IPS DF 4.7 (cell line): ENCODE measurements around the gene SLCO2A1.
"Not testable (repeated sequence)": the region's sequence is repeated elsewhere in the genome, so short reads cannot be mapped to it uniquely, and the experiment has no call there.

Source experiments
- DNase-seq: peaks from one replicate; pipeline ENCODE4 v3.0.0-alpha.2; 2013; ENCODE audit warnings: low spot score; ENCODE audit errors: extremely low read depth

SLCO2A1 gene

DNA sequence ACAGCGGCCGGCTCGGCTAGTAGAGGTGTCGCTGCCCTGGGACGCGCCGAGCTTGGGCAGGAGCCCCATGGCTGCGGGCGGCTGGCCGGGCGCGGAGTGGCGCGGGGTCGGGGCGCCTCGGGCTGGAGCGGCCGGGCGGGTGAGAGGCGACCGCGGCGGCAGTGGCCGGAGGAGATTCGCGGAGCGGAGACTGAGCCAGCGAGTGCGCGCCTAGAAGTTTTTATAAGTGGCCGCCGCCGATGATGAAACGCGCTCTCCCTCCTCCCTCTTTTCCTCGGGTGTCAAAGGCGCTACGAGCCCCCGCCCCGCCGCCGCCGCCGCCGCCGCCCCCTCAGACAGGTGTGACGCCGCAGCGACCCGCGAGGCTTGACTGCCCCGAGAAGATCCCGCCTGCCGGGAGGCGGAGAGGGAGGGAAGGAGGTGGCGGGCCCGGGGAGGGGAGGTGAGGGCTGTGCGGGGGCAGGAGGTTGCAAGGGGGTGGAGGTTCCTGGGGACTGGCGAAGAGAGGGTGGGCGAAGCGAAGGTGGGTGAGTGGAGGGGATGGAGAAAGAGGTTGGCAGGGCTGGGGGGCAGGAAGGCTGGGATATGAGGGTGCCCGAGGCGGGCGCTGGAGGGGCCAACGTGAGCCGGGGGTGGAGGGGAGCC is at the start of gene SLCO2A1:
TSS of gene SLCO2A1 (minus strand) at position 192 of the 645 bp plus-strand sequence. CDS start at position 69, 123 bp downstream.
- no peak for DNase-seq

DNA sequence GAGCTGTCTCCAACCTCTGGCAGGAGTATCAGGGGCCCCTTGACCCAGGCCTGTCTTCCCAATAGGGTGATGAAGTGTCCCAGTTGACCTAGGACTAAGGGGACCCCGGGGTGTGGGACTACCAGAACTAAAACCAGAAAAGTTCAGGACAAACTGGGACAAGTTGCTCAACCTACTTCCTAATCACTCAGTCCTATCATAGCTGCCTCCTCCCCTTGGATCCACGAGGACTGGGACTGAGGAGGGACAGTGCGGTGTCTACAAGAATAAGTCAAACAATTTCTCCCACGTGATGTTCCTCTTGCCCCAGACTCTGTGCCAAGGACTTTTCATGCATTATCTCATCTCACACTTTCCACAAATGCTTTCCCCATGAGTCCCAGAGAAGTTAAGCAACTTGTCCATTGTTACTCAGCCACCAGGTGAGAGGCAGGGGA is 49.4 kb upstream of the SLCO2A1 start:
- no peak for DNase-seq

DNA sequence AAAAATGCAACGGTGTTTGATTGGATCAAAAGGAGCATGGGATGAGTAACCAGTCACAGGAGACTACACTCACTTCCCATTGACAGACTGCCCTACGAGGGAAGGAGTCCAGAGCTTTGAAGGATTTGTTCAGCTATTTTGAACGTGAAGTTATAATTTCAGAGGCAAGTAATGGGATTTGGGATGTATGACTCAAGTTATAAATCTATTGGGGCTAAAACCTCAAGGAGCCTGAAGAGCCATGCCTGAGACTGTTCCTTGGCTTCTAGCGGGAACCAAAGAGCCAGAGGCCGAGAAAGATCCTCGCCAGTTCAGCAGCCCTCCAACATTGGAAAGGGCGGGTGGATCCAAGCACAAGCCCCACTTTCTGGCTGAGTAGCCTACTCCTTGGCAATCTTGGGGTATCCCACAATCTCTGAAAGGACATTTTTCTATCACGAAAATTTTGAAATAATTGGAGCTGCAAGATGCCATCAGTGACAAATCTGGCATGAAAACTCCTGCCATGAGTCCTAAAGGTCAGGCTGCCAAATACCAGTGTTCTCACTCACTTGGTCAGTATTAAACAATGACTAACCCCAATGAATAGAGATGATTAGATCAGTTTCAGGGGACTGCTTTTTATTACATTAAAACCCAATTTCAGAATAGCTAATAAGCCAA is 48.6 kb upstream of the SLCO2A1 start:
- no peak for DNase-seq

DNA sequence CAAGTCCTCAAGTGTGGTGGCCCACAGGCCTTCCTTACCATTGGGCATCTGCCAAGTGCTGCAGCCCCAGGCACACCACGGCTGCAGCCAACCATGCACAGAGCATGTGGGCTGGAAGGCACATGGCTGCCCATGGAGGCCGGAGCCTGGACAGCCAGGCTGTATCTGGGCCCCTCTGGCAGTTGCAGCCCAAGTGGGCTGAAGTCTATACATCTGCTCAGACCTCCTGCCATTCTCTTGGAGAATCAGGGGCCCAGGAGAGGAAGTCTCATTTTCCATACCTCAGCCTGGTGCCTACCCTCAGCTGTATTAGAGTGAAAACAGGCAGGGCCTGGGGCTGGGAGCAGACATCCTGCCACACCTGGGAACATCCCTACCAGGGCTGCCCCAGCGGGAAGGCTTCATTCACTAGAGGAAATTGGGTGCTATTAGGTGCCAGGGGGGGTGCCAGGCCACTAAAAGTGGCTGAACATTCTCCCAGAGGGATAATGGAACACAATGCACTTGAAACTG is 48.0 kb upstream of the SLCO2A1 start:
- DNase-seq, result no peak

DNA sequence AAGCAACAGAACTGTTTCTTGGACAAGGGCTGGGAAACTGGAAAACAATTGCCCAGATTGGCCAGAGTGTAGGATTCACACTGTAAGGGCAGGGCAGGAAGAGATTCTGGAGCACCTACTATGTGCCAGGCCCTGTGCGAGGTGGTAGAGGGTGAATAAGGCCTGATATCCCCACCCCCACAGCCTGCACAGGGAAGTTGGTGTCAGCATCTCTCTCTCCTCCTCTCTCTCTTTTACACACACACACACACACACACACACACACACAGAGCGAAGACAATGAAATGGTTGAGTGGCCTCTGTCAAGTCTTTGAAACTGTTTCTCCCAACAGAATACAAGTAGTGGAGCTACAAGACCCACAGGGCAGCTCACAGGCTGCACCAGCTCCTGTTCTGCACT is 47.1 kb upstream of the SLCO2A1 start:
- no peak for DNase-seq

DNA sequence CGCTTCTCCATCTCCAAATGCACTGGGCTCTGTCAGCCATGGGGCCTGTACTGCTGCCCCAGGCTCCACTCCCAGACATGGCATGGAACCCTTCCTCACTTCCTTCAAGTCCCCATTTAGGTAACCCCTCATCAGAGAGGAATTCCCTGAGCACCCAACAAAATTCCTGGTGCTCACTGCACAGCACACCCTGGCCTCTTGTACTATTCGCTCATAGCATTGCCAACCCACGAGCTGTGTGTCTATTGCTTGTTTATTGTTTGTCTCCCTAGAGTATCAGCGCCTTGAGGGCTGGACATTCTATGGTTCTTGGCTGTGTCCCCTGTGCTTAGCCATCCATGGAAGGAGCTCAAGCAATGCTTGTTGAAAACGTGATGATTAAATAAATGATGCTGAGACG is 46.1 kb upstream of the SLCO2A1 start:
- no peak for DNase-seq

DNA sequence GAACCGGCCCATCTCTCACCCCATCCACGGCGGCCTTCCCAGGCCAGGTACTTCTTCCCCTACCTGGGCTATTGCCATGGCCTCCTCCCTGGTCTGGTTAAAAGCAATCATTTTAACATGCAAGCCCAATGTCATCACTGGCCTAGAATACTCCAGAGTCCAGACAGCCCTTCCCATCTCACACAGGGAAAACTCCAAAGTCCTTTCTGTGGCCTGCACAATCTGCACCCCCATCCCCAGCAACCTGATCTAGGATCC is 45.8 kb upstream of the SLCO2A1 start:
- DNase-seq, result no peak

DNA sequence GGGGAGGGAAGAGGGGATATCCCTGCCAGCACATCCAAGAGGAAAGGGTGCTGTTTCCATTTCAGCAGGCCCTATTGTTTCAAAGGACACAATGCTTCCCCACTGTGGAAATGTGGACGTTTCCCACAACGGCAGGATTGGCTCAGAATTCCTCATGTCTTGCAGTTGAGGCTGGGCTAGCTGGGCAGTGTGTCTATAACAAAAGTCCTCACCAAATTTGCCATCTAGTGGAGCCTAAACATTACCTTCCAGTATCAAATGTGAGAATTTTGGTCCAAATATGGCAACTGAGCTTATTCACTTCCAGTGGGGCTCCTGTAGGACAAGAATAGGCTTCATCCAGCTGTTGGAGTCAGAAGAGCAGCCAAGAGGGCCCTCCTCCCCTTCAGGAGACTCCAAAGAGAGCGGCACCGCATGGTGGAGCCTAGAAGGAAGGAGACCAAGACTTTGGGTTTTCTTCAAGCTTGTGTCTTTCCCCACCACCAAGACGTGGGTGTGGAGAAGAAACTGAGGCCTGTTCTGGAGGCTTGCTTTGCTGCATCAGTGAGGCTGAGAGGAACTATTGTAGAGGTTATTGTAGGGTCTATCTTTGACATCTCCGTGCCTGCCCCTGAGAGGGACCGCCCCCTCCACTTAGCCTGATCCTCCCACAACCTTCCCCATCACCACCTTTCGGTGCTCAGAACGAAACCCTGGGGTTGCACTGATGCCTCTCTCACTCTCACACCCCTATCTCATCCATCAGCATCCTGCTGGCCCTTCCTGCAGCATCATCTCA is 45.3 kb upstream of the SLCO2A1 start:
- no peak for DNase-seq

DNA sequence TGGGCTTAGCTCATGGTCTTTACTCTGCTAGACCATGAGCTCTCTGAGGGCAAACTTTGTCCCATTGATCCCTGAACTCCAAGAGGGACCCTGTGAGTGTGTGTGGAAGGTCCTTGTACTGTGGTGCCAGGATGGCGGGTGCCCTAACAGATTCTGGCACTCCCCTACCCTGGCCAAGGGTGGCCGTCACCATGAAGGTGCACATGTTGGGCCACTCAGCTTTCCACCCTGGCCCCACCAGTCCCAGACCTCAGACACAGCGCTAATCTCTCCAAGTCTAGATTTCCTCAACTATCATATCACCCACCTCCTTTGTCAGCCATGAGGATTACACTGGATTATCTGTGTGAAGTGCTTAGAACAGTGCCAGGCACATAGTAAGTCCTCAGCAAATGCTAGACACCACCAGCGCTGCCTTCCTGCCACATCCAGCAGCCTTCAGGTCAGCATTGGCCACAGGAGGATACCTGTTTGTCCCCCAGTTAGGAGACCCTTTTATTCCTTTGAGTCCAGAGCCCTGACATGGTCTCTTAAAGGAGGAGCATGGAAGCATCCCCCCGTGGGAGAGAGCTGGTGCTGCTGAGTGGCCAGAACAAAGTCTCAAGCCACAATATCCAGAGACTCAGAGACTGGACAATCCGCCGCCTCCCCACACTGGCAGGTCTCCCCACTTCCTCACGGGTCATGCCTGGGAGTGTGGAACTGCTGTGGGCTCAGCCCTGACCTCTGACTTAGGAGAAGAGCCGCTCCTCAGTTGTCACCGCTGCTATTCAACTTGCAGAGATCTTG is 44.5 kb upstream of the SLCO2A1 start:
- no peak for DNase-seq

DNA sequence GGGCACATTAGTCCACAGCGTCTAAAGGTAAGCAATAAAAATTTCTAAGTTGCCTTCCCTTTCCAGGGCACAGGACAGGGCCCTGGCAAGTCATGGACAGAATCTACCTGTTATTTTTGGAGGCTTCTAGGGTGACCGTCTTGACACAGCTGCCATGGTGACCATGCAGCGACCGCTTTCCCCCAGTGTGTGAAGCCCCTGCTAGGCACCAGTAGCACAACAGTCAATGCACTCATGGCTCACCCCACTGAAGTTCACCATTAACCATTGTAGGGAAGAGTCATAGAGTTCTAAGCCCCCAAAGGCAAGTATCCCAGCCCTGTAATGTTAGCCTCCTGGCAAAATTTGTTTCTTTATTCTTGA is 43.8 kb upstream of the SLCO2A1 start:
- no peak for DNase-seq

DNA sequence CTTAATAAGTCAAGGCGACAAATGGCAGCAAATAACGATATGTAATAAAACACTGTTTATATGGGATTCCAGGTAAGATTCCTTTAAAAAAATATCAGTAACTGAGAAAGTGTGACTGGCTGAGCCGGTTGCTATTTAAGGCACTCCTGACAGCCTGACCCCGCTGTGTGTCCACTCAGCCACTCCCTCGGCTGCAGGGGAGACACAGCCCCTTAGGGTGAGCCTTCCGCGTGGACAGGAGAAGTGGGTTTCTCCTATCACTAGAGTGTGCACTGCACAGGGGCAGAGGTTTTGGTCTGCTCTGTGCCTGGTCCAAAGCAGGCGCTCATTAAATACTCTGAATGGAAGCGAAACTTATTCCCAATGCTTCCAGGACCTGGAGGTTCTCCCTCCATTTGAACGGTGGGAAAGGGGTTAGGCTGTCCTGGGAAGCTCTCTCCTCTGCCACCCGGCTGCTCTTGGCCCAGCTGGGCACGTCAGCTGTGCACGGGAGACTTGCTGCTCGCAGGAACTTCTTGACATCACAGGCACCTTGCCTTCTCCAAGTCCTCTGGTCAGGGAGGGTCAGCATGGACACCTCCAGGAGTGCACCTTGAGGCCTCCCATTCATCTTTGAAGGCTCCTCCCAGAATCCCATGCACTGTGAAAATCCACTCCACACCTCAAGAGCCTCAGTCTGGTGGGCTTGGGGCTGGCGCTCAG is 43.3 kb upstream of the SLCO2A1 start:
- no peak for DNase-seq

DNA sequence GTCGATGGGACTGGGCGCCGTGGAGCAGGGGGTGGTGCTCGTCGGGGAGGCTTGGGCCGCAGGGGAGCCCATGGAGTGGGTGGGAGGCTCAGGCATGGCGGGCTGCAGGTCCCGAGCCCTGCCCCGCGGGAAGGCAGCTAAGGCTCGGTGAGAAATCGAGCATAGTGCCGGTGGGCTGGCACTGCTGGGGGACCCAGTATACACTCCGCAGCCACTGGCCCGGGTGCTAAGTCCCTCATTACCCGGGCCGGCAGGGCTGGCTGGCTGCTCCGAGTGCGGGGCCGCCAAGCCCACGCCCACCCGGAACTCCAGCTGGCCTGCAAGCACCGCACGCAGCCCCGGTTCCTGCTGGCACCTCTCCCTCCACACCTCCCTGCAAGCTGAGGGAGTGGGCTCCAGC is 40.6 kb upstream of the SLCO2A1 start:
- not testable (repeated sequence) for DNase-seq

DNA sequence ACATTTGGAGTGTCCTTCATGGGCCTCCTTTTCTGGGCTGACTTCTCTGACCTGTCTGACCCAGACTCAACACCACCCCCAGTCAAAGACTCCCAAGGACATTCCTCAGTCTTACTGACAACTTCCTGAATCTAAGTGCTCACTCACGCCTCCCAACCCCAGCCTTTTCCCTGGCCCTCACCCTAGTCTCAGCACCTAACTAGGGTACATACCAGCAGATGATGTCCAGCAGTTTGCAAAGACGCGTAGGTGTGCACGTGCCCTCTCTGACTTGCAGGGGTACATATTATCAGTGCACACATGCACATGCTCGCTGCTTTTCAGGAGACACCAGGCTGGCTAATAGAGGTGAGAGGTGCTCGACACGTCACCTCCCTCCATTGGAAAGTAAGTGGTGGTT is 38.7 kb upstream of the SLCO2A1 start:
- no peak for DNase-seq

DNA sequence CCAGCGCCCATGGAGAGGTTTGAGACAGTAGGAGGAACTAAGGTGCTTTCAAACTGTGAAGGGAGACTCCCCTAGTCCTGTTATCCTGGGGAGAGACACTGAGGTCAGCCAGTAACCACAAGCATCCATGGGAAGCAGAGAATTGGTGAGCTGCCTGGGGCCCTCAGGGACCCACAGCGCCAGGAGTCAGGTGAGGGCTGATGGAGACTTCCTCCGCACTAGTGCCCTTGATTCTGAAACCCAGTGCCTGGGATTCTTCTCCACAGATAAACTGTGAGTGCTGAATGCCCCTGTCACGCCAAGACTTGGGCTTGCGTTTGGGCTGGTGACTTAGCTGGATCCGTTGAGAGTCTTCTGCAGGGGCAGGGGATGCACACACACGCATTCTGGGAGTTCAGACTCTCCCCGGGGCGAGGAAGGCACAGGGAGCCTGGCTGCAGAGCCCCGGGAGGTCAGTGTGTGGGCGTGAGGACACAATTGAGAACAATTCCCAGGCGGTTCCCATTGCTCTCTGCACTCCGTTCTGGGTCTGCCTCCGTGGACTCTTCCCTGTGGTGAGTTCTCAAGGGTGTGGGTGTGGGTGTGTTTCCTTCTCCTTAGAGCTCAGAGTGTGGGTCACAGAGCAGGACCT is 37.9 kb upstream of the SLCO2A1 start:
- no peak for DNase-seq

DNA sequence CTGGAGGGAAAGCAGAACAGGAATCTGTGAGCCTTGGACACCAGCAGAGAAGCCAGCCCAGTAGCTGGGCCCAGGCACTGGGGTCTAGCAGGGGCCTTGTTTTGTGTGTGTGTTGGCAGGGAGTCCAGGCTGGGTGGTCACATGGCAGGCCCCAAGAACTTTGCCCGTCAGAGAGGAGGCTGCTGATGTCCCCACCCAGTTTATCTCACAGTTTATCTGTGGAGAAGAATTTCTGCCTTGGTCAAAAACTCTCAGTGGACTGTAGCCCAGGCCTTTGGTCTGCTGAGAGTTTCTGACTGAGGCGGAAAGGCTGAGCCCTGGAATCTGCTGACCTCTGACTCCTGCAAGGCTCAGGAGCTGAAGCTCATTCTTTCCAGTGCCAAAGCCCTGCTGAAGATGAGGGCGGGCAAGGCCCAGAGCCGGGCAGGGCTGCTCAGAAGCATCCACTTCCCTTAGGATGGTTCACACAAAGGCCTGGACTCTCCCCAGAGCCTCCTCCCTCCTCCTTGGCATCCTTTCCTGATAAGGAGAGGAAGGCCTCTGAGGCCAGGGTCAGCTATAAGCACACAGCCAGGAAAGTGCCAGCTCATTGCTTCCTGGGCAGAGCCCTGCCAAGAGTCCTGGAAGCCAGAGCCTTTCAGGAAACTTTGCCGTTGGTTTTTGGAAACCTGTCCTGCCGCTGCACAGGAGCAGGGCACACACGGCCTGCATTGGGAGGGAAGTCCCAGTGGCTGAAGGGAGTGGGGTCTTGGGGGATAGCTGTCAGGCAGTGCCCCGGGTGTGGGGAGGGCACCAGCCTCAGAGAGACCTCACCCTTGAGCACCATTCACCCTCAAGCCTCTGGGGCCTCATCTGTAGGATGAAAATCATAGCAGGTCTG is 37.2 kb upstream of the SLCO2A1 start:
- no peak for DNase-seq

DNA sequence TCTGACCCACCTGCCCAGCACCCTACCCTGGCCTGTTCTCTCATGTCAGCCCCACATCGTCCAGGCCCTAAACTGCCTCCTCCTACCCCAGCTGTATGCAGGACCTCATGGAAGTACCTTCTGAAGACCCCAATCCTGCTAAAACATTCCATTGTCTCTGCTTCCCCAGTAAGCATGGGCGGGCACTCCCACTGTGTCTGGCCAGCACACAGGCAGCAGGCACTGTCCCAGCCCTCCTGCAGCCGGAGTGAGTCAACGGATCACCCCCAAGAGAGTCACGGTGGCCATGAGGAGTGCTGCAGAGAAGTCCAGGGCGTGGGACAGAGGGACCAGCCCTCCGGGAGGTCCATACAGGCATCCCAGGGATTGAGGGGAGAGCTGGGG is 36.4 kb upstream of the SLCO2A1 start:
- DNase-seq, result no peak

DNA sequence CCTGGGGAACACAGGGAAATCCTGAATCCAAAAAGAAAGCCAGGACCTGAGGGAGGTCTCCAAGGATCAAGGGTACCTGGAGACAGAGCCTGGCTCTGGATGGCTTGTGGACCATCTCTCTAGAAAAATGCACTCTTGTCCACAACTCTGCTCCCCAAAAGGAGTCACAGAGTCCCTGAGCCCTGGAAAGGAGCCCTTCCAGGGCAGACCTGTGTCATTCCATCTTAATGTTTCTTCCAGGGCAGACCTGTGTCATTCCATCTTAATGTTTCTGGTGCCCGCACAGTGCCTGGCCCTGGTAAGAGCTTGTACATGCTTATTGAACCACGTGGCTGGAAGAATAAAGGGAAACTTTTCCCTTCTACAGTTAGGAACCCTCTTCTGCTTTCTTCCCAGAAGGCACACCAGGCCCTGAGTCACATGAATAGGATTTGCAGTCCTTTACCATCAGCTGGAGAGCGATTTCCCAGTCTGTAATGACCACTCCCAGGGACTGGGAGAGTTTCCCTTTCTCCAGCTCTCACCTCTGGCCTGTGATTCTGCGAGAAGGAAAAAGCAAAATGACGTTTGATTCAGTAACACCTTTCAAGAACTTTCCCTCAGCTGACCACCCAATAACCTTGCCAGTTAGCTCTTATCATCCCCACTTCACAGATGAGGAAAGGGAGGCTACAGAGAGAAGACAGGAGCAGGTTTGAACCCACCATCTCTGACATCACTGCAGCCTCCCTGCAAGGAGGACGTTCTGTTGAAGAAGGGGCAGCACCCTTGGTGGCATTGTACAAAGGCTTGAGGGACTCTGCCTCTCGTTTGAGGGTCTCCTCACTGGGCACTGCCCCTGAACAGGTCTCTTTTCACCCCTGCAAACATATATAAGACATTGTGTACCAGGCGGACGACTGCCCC is 35.8 kb upstream of the SLCO2A1 start:
- DNase-seq, result no peak

DNA sequence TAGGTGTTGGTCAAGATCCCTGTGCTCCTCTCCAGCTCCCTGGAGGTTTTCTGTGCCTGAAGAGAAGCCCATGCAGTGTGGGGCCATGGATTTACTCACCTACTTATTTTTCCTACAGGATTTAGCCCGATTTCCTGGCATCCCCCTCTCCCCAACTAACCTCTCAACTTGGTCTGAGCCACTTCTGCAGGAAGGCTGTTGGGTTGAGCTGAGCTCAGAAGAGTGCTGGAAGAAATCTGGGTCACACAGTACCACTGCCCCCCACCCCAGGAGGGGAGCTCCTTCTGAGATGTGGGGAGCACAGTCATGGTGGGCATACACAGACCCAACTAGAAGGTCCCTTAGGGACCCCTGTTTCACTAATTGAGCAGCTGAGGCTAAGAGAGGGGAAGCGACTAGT is 34.4 kb upstream of the SLCO2A1 start:
- no peak for DNase-seq

DNA sequence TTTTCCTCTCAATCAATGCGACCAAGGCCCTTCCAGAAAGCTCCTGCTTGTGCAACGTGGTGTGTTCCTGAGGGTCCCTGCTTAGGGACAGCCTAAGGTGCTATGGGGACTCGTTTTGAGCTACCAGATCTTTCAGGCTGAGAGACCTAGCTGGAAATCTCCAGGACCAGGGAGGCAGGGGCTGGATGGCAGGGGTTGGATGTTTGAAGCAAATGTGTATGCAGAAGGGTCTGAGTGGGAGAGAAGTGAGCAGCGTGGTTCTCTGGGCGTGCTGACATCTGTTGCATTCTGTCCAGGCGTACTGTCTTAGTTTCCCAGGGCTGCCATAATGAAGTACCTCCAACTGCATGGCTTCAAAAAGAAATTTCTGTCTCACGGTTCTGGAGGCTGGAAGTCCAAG is 31.7 kb upstream of the SLCO2A1 start:
- no peak for DNase-seq
